Measurements from ENCODE around the gene BMPER.

GRCh38 chr7:33902746-33903145 is 2.6 kb upstream of the BMPER start:
- TF ChIP-seq CTCF (IDR thresholded peaks at IDR 0.05) (no peak), POLR2AphosphoS5 (IDR thresholded peaks at IDR 0.05) (no peak), POLR2A (IDR thresholded peaks at IDR 0.05) (no peak)

Measured in upper lobe of left lung (tissue), 4 donors.